Measurements from ENCODE around the gene ALDH7A1.

Gene ALDH7A1

GRCh38 chr5:126509339-126509738 is 85.7 kb downstream of the ALDH7A1 start:
- DNase-seq (ENCODE audit: low read depth): no peak
- no peak overlapping the region for H3K4me3 ChIP-seq (ENCODE audit: low read length)
- no peak for TF ChIP-seq CTCF (conservative IDR thresholded peaks at IDR 0.05; ENCODE audit: low read length)

- no peak for TF ChIP-seq CTCF (conservative IDR thresholded peaks at IDR 0.05; ENCODE audit: low read length)
- no peak overlapping the region for H3K4me3 ChIP-seq (ENCODE audit: low read length)
- DNase-seq (ENCODE audit: low read depth): no peak
Observed at GRCh38 chr5:126508962-126509279, 86.1 kb downstream of the ALDH7A1 start.

GRCh38 chr5:126508251-126508961 is 86.6 kb downstream of the ALDH7A1 start:
- no peak for TF ChIP-seq CTCF (conservative IDR thresholded peaks at IDR 0.05; ENCODE audit: low read length)
- DNase-seq (ENCODE audit: low read depth): no peak
- no peak overlapping the region for H3K4me3 ChIP-seq (ENCODE audit: low read length)

GRCh38 chr5:126506079-126506478 is 88.9 kb downstream of the ALDH7A1 start:
- H3K4me3 ChIP-seq (ENCODE audit: low read length): no peak overlapping the region
- DNase-seq (ENCODE audit: low read depth): no peak
- TF ChIP-seq CTCF (conservative IDR thresholded peaks at IDR 0.05; ENCODE audit: low read length): no peak

GRCh38 chr5:126503602-126504104 is 91.4 kb downstream of the ALDH7A1 start:
- no peak overlapping the region for H3K4me3 ChIP-seq (ENCODE audit: low read length)
- DNase-seq (ENCODE audit: low read depth): peak; percentile 53
- TF ChIP-seq CTCF (conservative IDR thresholded peaks at IDR 0.05; ENCODE audit: low read length): no peak

GRCh38 chr5:126501448-126501847 is 93.6 kb downstream of the ALDH7A1 start:
- no peak for DNase-seq (ENCODE audit: low read depth)
- TF ChIP-seq CTCF (conservative IDR thresholded peaks at IDR 0.05; ENCODE audit: low read length): no peak
- H3K4me3 ChIP-seq (ENCODE audit: low read length): no peak overlapping the region

GRCh38 chr5:126499853-126500342 is 95.1 kb downstream of the ALDH7A1 start:
- no peak for DNase-seq (ENCODE audit: low read depth)
- TF ChIP-seq CTCF (conservative IDR thresholded peaks at IDR 0.05; ENCODE audit: low read length): peak; percentile 53
- H3K4me3 ChIP-seq (ENCODE audit: low read length): no peak overlapping the region

Measured in AG10803 (cell line).